GM18861 (cell line): ENCODE results near the gene BMAL2.

Experiments used
- ATAC-seq: cut with Tn5 transposase; IDR thresholded peaks from one replicate; pipeline ENCODE4 v1.9.1; 2021; ENCODE audit not compliant: unreplicated experiment

The BMAL2 gene

GRCh38 chr12:27351476-27351875, 18.8 kb downstream of the BMAL2 start:
- ATAC-seq = no peak

- ATAC-seq = no peak
These were observed 22.9 kb downstream of the BMAL2 start for GRCh38 chr12:27355486-27355885.

- no peak for ATAC-seq
These were observed 23.3 kb downstream of the BMAL2 start for GRCh38 chr12:27355979-27356378.

DNA sequence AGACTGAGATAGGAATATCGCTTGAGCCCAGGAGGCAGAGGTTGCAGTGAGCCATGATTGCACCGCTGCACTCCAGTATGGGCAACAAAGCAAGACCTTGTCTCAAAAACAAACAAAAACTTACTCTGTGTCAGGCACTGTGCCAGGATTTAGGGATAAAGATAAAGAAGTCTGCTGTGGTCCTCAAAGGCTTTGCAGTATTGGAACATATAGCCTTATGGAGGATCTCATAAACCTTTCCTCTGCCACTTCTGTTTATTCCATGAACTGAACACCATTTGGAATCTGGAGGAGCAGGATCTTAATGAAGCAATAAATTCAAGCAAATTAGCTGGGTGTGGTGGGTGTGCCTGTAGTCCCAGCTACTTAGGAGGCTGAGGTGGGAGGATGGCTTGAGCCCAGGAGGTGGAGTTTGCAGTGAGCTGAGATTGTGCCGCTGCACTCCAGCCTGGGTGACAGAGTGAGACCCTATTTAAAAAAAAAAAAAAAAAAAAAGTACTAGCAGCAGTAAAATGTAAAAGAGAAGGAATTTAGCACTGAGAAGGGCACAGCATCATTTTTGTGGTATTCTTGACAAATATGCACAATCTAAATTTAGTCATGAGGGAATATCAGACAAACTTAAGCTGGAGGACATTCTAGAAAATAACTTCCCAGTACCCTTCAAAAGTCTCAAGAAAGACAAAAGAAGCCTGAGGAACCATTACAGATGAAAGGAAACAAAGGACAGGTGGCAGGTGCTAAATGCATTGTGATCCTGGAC, 27.1 kb downstream of the BMAL2 start:
- ATAC-seq = no peak

DNA sequence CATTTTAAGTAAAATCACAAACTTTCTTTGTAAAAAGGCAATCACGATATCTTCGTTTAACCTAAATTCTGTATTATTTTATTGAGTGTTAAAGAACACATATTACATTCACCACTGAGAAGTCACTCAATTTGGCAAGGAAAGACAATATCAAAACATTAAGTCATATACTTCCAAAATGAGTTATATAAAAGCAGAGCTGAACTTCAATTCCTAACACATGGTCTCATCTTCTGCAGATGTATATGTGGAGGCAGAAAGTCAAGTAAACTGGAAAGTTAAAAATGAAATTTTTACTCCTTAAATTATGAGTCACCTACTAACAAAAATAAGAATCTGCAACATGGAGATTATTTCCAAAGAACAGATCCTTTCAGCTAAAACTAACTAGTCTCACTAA, 28.7 kb downstream of the BMAL2 start:
- no peak for ATAC-seq

DNA sequence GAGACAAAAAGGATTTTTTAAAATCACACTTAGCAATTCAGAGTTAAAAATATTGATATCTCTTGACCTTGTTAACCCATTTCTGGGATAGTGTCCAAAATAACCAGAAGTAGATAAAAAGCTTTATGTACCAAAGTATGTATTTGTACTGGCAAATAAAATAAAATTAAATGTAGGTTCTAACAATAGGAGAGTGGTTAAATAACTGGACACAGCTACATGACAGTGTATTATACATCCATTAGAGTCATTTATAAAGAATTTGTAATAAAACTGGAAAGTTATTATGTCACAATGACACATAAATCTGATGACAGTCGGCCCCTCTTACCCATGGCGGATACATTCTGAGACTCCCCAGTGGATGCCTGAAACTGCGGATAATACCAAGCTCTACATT, 34.0 kb downstream of the BMAL2 start:
- no peak for ATAC-seq

DNA sequence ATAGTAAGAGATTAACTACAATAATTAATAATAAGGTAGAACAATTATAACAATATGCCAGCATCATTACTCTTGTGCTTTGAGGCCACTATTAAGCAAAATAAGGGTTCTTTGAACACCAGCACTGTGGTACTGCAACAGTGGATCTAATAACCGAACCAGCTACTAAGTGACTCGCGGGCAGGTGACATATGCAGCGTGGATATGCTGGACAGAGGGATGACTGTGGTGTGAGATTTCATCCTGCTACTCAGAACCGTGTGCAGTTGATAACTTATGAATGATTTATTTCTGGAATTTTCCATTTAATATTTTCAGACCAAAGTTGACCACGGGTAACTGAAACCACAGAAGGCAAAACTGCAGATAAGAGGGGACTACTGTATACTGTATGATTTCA, 34.4 kb downstream of the BMAL2 start:
- no peak for ATAC-seq

DNA sequence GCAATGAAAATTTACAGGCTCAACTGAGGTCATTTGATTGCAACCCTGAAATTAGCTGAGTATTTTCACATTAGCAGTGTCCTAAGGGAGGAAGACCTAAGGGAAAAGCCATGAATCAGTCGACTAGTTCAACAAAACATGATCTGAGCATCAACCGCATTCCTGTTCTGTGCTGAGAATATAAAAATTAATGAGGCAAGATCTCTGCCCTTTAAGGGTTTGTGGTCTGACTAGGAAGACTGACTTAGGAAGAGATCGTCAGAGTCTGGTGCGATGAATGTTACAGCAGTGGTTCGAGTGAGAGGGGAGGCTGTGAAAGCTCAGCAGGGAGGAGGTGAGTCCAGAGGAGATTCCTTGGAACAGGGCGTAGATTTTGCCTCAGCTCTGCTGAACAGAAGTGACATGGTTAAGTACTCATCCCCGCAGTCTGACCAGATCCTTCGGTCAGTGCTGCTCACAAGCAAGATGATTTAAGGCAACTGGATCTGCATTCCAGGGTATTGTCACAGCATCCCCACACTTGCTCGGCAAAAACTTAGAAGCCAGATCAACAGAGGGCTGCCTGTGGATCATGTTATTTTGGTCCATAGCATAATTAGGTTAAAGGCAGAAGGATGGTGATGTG, 49.6 kb downstream of the BMAL2 start:
- no peak for ATAC-seq
